ENCODE measurements around the gene GSS.

DNA sequence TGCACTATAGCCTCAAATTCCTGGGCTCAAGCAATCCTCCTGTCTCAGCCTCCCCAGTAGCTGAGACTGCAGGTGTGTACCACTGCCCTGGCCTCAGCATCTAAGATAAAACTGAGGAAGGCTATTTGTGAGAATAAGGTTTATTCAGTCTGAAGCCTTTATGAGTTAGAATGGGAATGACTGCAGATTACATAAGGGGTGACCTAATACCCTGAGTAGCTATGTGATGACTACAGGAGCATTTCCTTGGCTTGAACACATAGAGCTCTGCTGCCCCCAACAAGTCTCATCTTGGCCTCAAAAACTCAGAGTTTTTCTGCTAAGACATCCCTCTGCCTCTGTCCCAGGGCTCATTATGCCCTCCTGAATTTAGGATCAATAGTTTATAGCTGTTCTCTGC, 7.6 kb downstream of the GSS start:
- TF ChIP-seq, protein P1, sequence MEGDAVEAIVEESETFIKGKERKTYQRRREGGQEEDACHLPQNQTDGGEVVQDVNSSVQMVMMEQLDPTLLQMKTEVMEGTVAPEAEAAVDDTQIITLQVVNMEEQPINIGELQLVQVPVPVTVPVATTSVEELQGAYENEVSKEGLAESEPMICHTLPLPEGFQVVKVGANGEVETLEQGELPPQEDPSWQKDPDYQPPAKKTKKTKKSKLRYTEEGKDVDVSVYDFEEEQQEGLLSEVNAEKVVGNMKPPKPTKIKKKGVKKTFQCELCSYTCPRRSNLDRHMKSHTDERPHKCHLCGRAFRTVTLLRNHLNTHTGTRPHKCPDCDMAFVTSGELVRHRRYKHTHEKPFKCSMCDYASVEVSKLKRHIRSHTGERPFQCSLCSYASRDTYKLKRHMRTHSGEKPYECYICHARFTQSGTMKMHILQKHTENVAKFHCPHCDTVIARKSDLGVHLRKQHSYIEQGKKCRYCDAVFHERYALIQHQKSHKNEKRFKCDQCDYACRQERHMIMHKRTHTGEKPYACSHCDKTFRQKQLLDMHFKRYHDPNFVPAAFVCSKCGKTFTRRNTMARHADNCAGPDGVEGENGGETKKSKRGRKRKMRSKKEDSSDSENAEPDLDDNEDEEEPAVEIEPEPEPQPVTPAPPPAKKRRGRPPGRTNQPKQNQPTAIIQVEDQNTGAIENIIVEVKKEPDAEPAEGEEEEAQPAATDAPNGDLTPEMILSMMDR (IDR thresholded peaks at IDR 0.05), result no peak
- TF ChIP-seq POLR2A (IDR thresholded peaks at IDR 0.05), result no peak
